Keratinocyte (primary cell): ENCODE data around the gene RARS2.

Experiments used
- EZH2 ChIP-seq: IDR thresholded peaks from one replicate; pipeline ENCODE4 v1.6.1; 2012; ENCODE audit warnings: inconsistent platforms, mild to moderate bottlenecking, low read length, moderate library complexity
- TF ChIP-seq, protein P1 (sequence below), 3 experiments: IDR thresholded peaks in 1 of 3; conservative IDR thresholded peaks in 1 of 3; optimal IDR thresholded peaks in 1 of 3; 2 replicates in 2 of 3; 3 replicates in 1 of 3; pipeline versions ENCODE3 to v1.5.1; 2011; ENCODE audit warnings: low read length in 3 of 3, mild to moderate bottlenecking in 3 of 3, moderate library complexity in 2 of 3, control low read depth in 1 of 3, inconsistent platforms in 1 of 3; ENCODE audit not compliant: insufficient read depth in 2 of 3; ENCODE audit errors: extremely low read depth in 1 of 3

DNA sequence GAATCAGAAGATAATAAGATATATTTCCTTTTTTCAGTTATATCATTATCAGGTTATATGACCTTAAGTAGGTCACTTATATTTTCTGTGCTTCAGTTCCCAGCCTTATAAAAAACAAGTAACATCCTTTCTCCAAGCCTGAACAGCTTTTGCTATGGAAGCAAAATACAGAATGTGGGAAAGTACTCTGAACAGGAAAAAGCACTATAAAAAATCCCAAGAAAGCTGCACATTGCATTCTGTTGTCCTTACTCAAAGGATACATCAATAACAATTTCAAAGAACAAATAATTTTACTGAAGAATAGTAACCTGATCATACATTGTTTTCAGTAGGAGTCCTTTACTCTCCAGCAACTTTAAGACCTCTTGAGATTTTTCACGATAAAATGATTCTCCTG lies 60.6 kb downstream of the RARS2 start:
- TF ChIP-seq, protein P1, sequence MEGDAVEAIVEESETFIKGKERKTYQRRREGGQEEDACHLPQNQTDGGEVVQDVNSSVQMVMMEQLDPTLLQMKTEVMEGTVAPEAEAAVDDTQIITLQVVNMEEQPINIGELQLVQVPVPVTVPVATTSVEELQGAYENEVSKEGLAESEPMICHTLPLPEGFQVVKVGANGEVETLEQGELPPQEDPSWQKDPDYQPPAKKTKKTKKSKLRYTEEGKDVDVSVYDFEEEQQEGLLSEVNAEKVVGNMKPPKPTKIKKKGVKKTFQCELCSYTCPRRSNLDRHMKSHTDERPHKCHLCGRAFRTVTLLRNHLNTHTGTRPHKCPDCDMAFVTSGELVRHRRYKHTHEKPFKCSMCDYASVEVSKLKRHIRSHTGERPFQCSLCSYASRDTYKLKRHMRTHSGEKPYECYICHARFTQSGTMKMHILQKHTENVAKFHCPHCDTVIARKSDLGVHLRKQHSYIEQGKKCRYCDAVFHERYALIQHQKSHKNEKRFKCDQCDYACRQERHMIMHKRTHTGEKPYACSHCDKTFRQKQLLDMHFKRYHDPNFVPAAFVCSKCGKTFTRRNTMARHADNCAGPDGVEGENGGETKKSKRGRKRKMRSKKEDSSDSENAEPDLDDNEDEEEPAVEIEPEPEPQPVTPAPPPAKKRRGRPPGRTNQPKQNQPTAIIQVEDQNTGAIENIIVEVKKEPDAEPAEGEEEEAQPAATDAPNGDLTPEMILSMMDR (optimal IDR thresholded peaks at IDR 0.05 in 1 of 3, IDR thresholded peaks at IDR 0.05 in 1 of 3, conservative IDR thresholded peaks at IDR 0.05 in 1 of 3; ENCODE audit: extremely low read depth in 1 of 3, insufficient read depth in 2 of 3, low read length in 3 of 3): no peak
- no peak for TF ChIP-seq EZH2
